Hair follicular keratinocyte (primary cell): ENCODE data around the gene GOPC. TPM values are rescaled to one million over a fixed set of nuclear protein-coding genes. Genes with fewer than 3 reads are reported as not detected.

Experiments
- total RNA-seq: library from RNA; depleted of rRNA; stranded (reverse); fragments of >200 nt; gene quantifications from 2 replicates; pipeline ENCODE4 v1.2.3, GENCODE V29; 2015

Gene GOPC
- total RNA-seq = 20.5 and 22.0 TPM in 2 replicates

GRCh38 chr6:117602151-117602898, at the start of gene GOPC:
Gene GOPC, minus strand, starts transcription at chr6:117602511. Its CDS starts 223 bp downstream, at chr6:117602288.

Other genes starting within 250 kb of the GOPC start
- 0.30 and 0.86 TPM in 2 replicates for gene ROS1, start 176.6 kb downstream of the GOPC start, total RNA-seq
- 29.3 and 41.1 TPM in 2 replicates for gene DCBLD1, start 119.8 kb downstream of the GOPC start, total RNA-seq
- gene NUS1, start 73.0 kb upstream of the GOPC start, total RNA-seq = 20.4 and 20.5 TPM in 2 replicates